Ramos (cell line): ENCODE results near the gene TMEM171.

Experiments used
- in situ Hi-C: fragments of 300-500 bp; cut with MboI; formaldehyde crosslinking; loops from one replicate; pipeline ENCODE4 v1.14.3; 2022; ENCODE audit warnings: low sequenced_read_pairs; ENCODE audit not compliant: unreplicated experiment

The TMEM171 gene

GRCh38 chr5:73118391-73118973 lies 1.9 kb upstream of the TMEM171 start:
- in situ Hi-C loops: no loop called here

GRCh38 chr5:73119451-73120157 lies 771 bp upstream of the TMEM171 start:
- in situ Hi-C loops: no loop called here

DNA sequence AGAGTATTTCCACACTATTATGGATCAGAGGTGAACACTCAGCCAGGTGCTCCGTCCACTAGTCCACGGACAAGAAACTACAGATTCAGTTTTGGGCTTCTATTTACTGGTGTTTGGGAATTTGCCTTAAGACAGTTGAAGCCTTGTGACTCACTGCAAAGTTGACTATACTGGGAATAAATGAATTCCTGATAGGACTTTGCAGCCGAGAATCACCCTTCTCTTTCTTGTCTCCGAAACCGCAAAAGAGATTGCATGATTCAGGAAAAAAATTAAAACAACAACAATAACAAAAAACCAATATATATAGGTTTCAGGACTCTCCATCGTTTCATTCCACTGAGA lies 716 bp downstream of the TMEM171 start:
- in situ Hi-C loops: no loop called here

DNA sequence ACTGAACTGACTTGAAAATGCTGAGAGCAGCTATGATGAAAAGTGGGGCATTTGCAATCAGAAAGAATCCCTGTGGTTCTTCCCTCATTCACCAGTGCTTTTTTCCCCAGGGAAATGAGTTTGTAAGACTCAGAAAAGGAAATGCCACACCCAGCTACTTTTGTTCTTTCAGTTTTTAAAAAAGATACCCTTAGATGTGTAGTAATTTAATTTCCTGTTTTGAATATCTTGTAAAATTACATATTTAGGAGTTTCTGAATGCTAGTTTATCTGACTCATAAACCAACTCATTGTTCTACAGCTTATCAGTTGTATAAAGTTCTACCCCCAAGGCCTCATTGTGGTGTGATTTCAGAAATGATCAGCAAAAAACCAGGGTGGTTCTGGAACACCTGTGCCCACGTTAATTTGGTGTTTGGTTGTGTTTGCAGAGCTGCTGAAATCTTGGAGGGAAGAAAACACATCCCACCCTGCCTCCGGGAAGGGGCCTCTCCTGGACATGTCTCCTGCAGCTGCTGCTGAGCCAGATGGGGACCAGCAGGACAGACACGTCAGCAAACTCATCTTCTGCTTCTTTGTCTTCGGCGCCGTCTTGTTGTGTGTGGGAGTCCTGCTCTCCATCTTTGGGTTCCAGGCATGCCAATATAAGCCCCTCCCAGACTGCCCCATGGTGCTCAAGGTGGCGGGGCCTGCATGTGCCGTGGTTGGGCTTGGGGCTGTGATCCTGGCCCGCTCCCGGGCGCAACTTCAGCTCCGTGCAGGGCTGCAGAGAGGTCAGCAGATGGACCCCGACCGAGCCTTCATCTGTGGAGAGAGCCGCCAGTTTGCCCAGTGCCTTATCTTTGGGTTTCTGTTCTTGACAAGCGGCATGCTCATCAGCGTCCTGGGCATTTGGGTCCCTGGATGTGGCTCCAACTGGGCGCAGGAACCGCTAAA lies 2.8 kb downstream of the TMEM171 start:
- in situ Hi-C loops: no loop called here

DNA sequence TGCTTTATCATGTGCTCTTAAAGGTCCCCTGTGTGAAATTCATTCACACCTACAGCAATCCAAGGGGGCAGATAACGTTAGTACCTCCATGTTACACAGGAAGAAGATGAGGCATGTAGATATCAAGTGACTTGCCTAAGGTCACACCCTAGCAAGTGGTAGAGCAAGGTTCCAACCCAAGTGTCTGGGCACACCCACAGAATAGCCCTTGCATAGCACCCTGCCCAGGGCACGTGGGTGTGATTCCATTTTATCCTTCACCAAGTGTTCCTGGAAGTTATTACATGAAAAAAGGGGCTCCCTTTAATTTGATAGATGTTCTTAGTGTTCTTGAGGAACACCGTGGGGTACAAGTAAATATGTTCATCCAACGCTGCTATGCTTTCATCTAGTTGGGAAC lies 4.9 kb downstream of the TMEM171 start:
- in situ Hi-C loops: no loop called here

- in situ Hi-C loops: no loop called here
Observed at GRCh38 chr5:73126381-73126780, 6.0 kb downstream of the TMEM171 start.

DNA sequence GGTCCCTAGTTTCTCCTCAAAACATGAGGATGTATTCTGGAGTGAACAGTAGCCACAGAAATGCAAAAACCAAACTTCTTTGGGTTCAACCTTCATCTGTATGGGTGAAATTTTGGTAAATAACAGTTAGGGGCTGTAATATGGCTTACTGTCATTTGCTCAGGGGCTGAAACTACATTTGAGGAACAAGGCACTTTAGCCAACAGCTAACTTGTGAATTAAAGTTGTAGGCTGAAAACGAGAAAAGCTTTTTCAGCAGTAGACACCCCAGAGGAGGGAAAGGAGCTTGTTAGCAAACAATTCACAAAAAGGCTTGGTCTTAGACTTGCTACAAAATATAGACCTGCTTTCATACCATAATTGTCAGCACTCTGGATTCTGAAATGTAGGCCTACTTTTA lies 6.6 kb downstream of the TMEM171 start:
- in situ Hi-C loops: no loop called here

GRCh38 chr5:73129143-73129542 lies 8.8 kb downstream of the TMEM171 start:
- in situ Hi-C loops: no loop called here

DNA sequence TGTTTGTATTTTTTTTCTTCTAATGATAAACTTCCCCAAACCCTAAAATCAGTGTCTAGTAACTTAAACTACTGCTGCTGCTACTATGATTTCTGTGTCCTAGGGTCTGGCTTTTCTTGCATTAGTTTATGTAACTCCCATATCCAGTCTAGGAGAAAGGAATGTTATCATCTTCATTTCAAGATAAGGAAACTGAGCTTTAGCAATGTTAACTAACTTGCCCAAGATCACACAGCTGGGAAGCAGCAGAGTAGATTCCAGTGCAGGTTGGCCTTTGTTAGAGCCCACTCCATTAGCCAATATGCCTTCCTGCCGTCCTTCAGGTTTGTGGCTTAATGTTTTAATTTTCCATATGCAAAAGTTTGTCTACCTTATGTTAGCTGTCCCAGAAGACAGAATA lies 10.4 kb downstream of the TMEM171 start:
- in situ Hi-C loops: no loop called here

DNA sequence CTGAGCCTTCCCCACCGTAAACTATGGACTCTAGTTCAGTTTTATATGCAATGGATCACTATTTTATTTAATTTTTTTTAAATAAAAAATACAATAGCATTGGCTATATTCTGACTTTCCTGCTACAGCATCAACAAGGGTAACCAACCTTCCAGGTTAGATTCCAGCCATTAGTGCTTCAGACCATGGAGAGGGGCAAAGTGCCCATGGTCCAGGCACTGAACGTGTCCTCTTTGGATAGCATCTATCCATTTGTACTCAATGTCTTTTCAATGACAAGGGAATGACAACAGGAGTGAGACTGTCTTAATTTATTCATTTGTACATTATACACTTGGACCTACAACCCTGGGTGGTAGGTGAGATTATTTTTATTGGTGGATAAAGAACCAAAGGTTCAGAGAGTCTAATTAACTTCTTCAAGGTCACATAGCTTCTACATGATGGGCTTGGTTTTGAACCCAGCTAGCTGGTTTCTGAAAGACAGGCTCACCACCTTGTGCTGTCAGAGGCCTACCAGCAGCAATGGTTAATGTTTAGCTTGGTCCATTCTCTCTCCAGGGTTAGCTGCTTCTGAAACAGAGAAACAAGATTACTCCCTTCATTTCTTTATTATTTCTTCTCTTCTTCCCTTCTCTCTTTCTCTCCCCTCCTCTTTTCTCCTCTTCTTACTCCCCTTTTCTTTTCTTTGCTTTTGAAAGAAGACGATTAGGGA lies 11.5 kb downstream of the TMEM171 start:
- in situ Hi-C loops: no loop called here

DNA sequence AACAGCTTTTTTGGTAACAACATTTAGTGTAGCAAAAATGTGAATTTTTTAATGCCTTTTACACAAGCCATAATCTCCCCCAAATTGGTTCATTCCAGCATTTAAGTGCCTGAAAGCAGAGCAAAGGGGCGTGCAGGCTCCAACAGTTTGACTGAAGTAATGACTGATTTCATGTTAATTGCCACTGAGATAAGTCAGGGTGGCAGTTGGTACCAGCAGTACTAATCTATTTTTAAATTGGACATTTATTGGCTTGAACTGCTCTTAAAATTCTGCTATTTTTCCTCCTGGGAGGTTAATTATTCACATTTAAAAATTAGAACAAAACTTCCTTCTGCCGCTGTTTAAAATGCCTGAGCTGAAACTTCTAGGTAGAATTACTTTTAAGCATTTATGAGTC lies 12.4 kb downstream of the TMEM171 start:
- in situ Hi-C loops: no loop called here

DNA sequence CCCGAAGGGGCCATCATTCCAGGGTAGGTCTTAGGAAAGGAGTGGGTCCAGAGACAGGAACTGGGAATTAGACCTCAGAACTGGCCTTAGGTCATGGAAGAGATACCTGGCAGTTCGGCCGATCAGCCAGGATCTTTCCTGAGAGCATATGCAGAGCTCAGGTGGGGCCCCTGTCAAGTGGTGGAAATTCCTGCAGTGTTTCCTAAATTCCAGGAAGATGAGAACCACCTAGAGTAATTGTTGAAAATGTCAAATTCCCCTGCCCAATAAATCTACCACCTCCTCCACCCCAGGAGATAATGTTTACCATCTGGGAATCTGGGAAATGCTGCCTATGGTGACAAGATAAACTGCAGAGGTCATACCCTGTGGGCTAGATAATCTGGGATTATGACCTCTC lies 14.6 kb downstream of the TMEM171 start:
- in situ Hi-C loops: no loop called here

GRCh38 chr5:73135429-73136054 lies 15.2 kb downstream of the TMEM171 start:
- in situ Hi-C loops: no loop called here

DNA sequence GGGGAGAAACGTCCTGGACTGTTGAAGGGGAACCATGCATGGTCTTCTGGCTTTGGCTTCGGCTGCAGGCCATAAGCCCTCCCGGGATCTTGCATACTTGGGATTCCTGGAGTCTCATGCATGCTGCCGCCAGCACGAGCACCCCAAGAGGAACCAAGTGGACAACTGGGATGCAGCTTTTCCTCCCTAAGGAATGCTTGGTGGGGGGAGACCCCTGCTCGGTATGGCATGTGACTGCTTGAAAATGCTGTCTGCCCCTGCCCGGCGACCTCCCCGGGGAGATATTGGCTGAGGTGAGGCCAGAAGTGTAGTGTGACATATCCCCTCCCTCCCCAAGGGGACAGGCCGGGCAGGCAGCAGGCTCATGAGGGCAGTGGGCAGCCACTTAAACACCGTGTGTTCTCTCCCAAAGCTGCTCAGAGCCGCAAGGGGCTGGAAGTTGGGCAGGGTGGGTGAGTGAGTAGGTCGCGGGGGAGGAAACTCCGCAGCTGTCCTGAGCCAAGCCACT lies 15.7 kb downstream of the TMEM171 start:
- in situ Hi-C loops: no loop called here

DNA sequence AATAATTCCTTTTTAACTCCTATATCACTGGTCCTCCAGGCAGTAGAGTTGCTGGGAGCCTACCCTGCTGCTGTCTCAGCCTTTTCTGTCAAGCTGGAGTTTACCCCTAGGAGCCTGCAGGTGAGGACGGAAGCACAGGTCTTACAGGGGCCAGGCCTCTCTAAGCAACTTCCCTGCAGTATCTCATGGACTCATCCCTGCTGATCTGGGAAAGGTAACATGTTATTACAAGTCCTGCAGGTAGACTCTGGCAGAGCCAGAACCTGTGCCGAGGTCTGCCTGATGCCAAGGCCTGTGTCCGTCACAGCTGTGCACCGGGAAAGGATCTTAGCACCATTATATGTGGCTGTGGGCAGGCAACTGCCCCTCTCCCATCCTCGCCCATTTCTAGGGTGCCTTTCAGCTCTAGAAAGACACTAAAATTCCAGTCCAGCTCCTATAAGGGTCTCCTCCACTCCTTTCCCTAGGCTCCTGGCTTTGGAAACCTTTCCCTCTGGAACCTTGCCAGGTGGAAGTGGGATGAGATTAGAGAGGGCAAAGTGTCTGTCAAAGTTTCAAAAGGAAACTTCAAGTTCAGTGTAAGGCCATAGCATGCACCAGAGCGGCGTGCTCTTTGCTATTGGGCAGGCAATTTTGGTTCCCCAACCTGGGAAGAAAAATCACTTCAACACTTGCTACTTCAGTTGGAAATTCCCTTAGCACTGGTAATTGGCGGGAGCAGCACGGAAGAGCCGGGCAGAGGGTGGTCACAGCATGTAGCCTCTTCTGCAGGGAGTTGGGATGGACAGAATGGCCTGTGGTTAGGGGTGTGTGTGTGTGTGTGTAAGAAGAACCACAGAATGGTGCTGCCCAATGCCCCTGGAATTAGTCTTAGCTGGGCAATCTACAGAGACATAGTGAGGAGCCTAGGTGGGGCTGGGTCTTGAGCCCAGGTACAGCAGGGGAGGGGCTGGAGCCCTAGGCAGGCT lies 17.5 kb downstream of the TMEM171 start:
- in situ Hi-C loops: no loop called here

DNA sequence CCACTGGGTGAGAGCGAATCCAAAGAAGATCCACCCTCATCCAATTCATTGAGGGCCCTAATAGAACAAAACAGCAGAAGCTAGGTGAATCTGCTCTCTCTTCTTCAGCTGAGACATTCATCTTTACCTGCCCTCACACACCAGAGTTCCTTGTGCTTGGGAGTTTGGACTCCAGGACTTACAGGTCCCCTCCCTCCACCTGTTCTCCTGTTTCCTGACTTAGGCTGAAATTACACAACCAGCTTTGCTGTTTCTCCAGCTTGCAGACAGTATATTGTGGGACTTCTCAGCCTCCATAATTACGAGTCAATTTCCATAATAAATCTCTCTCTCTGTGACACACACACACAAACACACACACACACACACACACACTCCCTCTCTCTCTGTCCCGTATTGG lies 19.1 kb downstream of the TMEM171 start:
- in situ Hi-C loops: no loop called here

GRCh38 chr5:73140801-73141200 lies 20.4 kb downstream of the TMEM171 start:
- in situ Hi-C loops: no loop called here

DNA sequence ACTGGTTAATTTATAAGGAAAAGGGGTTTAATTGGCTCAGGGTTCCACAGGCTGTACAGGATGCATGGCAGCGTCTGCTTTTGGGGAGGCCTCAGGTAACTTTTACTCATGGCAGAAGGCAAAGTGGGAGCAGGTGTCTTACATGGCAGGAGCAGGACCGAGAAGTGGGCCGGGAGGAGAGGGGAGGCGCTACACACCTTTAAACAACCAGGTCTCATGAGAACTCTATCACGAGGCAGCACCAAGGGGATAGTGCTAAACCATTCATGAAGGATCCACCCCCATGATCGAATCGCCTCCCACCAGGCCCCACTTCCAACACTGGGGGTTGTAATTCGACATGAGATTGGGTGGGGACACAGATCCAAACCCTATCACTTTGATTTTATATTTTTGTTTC lies 21.7 kb downstream of the TMEM171 start:
- in situ Hi-C loops: no loop called here

DNA sequence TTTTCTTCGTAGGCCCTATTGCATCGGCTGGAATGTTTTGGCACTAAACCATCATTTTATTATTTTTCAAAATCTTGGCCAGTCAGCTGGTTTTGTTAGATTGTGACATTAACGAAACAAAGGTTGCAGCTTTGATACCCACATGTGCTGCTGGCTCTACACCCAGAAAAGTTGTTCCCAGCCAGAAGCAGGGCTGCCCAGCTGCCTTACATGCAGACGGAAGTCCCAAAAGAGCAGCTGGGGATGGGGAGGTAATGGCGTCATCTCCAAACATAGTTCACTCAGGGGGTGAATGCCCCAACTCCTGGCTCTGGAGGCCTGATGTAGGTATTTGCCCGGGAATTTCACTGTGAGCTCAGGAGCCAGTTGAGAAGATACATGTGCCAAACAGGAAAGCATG lies 23.3 kb downstream of the TMEM171 start:
- in situ Hi-C loops: no loop called here
